Thyroid gland (tissue), 4 donors: Measurements from ENCODE around the gene PRDM4. TPM values are rescaled to one million over a fixed set of nuclear protein-coding genes. Genes with fewer than 3 reads are reported as not detected.

Experiments
- DNase-seq, 2 donors: peaks; one replicate each; pipeline ENCODE4 v3.0.0-alpha.2; 2019
- H3K27ac ChIP-seq, 3 donors: fragments of 200-600 bp; sonication (generic); 1 replicate in 2 of 3; 2 replicates in 1 of 3; pipeline ENCODE4 v1.5.1; 2016 to 2019; ENCODE audit warnings: mild to moderate bottlenecking in 1 of 3, moderate library complexity in 1 of 3
- H3K27me3 ChIP-seq: fragments of 200-600 bp; sonication (generic); one replicate; pipeline ENCODE4 v1.5.1; 2019
- H3K36me3 ChIP-seq, 2 donors: fragments of 200-600 bp; sonication (generic); one replicate each; pipeline ENCODE4 v1.5.1; 2016 to 2019
- H3K4me1 ChIP-seq, 2 donors: fragments of 200-600 bp; sonication (generic); one replicate each; pipeline ENCODE4 v1.5.1; 2017 to 2019
- H3K4me3 ChIP-seq, 3 donors: fragments of 200-600 bp; sonication (generic); replicated peaks in 1 of 3; 1 replicate in 2 of 3; 2 replicates in 1 of 3; pipeline ENCODE4 v1.5.1; 2016; ENCODE audit warnings: mild to moderate bottlenecking in 1 of 3
- H3K9me3 ChIP-seq: fragments of 200-600 bp; sonication (generic); one replicate; pipeline ENCODE4 v1.5.1; 2017
- POLR2A ChIP-seq, 2 donors: fragments of 450-650 bp; IDR thresholded peaks; one replicate each; pipeline ENCODE4 v1.6.1; 2017; ENCODE audit warnings: antibody characterized with exemption in 2 of 2, mild to moderate bottlenecking in 2 of 2, moderate library complexity in 1 of 2
- WGBS, 2 donors: methylation state at CpG; one replicate each; pipeline ENCODE4 v1.1.5; 2017; 5-methylcytosine and 5-hydroxymethylcytosine counted together
- intact Hi-C: fragments of 100-400 bp; cut with DNase I; formaldehyde crosslinking; loops from one replicate; pipeline ENCODE4 v1.15.1; 2023
- total RNA-seq, 4 donors: library from RNA; depleted of rRNA; stranded (reverse); fragments of >200 nt; gene quantifications; one replicate each; pipeline ENCODE4 v1.2.3, GENCODE V29; 2016
- TF ChIP-seq, protein P1 (sequence below), 6 experiments: fragments of 200-600 bp in 3 of 6; fragments of 450-650 bp in 3 of 6; sonication (generic) in 3 of 6; IDR thresholded peaks; one replicate each; pipeline ENCODE4 v1.5.1; 2016 to 2019; ENCODE audit warnings: antibody characterized with exemption in 6 of 6, mild to moderate bottlenecking in 2 of 6, inconsistent platforms in 1 of 6, moderate library complexity in 1 of 6

Gene PRDM4
- total RNA-seq, 4 donors from 2014 or later = 23.7 to 38.7 (median 25.1) TPM

DNA sequence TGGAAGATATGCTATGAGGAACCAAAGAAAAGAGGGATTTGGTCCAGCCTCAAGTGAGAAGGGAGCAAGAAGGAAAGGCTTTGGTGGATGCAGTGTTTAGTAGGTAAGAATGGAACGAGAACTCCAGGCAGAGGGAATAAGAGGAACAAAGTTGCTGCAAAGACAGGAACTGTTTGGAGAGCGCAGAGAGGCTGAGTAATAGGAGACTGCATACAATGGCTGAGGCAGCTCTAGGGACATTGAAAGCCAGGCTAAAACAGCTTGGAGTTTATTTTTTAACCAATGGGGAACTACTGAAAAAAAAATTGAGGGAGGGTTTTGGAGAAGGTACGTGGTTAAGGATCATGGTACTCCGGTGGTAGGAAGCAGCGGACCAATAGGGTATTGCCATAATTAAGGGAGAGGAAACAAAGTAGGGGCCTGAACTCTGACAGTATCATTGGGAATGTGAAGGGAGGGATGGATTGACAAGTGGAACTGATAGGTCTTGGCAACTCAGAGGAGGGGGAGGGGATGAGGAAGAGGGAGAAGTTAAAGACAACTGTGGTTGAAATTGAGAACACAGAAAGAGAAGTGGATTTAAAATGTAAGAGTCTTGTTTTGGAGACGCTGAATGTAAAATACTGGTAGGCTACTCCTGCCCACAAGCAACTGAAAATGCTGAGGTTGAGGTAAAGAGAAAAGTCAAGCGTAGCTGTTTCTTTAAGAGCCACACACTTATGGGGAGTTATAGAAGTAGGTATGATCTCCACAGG is 18.3 kb upstream of the PRDM4 start:
- TF ChIP-seq, protein P1, sequence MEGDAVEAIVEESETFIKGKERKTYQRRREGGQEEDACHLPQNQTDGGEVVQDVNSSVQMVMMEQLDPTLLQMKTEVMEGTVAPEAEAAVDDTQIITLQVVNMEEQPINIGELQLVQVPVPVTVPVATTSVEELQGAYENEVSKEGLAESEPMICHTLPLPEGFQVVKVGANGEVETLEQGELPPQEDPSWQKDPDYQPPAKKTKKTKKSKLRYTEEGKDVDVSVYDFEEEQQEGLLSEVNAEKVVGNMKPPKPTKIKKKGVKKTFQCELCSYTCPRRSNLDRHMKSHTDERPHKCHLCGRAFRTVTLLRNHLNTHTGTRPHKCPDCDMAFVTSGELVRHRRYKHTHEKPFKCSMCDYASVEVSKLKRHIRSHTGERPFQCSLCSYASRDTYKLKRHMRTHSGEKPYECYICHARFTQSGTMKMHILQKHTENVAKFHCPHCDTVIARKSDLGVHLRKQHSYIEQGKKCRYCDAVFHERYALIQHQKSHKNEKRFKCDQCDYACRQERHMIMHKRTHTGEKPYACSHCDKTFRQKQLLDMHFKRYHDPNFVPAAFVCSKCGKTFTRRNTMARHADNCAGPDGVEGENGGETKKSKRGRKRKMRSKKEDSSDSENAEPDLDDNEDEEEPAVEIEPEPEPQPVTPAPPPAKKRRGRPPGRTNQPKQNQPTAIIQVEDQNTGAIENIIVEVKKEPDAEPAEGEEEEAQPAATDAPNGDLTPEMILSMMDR (IDR thresholded peaks at IDR 0.05) = no peak
- no peak for TF ChIP-seq POLR2A (IDR thresholded peaks at IDR 0.05)
- intact Hi-C loops = loop anchor here (10.0 kb wide), 1 partner anchor 106 kb away; no protein-coding TSS in a partner anchor
- H3K36me3 ChIP-seq = no peaks in the 10 kb centered on the region
- H3K4me3 ChIP-seq = no peak overlapping the region
- H3K9me3 ChIP-seq = no peaks in the 10 kb centered on the region
- no peak overlapping the region for H3K27ac ChIP-seq
- no peak for DNase-seq
- peaks cover 19% of the 10 kb centered on the region for H3K27me3 ChIP-seq
- 68 to 75% methylated on average over 7 of the region's 7 CpGs for WGBS, 2 donors
- H3K4me1 ChIP-seq = peaks cover 5 to 8% of the 10 kb centered on the region in 2 donors

DNA sequence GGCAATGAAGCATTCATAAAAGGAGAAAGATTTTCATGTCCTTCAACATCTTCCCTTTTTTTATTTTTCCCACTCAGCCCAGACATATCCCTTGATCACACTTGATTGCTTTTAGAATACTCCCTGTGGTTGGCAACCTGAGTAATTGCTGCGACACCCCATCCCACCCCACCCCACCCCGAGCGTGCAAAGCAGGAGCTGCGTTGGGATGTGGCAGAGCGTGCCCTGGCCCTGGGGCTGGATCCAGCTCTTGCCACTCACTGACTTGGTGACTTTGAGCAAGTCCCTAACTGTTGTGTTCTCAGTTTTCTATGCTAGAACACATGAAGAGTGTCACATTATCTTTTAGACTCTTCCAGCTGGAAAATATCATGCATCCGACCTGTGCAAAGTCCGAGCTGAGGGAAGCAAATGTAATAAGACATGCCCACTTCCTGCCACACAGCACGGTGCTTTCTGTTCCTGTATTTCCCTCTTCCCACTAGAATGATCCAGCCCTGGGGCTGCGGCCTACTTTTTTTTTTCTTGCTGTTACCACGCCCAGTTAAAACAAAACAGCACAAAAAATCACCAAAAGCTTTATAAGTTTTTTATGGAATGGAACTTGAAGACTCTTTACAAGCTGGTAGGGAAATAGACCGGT is 17.6 kb upstream of the PRDM4 start:
- H3K4me3 ChIP-seq = no peak overlapping the region
- H3K27ac ChIP-seq = no peak overlapping the region
- no peaks in the 10 kb centered on the region for H3K9me3 ChIP-seq
- no peak for DNase-seq
- intact Hi-C loops = loop anchor here (10.0 kb wide), 1 partner anchor 106 kb away; no protein-coding TSS in a partner anchor
- peaks cover 5 to 8% of the 10 kb centered on the region in 2 donors for H3K4me1 ChIP-seq
- H3K36me3 ChIP-seq = no peaks in the 10 kb centered on the region
- WGBS, 2 donors = 68 to 76% methylated on average over 11 of the region's 11 CpGs
- peaks cover 21% of the 10 kb centered on the region for H3K27me3 ChIP-seq
- TF ChIP-seq, protein P1 (IDR thresholded peaks at IDR 0.05) = no peak
- no peak for TF ChIP-seq POLR2A (IDR thresholded peaks at IDR 0.05)

DNA sequence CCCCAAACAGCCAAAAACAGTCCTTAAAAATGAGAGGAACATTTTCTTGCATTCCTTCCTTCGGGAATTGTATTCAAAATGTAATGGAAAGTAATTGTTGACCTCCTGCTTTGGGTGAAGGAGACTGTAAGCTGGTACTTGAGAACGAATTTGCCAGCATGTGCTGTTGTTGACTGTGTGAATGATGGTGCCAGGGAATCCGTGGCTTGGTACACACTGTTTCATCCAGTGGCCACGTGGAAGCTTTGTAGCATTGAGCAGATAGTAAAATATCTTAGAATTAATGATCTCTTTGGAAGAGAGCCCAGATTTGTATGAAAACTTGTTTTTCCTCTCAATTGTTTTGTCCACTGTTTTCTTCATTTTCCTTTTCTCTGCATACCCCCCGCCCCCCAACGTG is 15.2 kb upstream of the PRDM4 start:
- H3K27ac ChIP-seq = no peak overlapping the region
- DNase-seq = no peak
- WGBS, 2 donors = 36 to 37% methylated on average over 6 of the region's 6 CpGs
- TF ChIP-seq, protein P1 (IDR thresholded peaks at IDR 0.05) = no peak
- no peak for TF ChIP-seq POLR2A (IDR thresholded peaks at IDR 0.05)
- peaks cover 5 to 8% of the 10 kb centered on the region in 2 donors for H3K4me1 ChIP-seq
- no peak overlapping the region for H3K4me3 ChIP-seq
- peaks cover 23% of the 10 kb centered on the region for H3K27me3 ChIP-seq
- H3K36me3 ChIP-seq = no peaks in the 10 kb centered on the region
- intact Hi-C loops = loop anchor here (10.0 kb wide), 1 partner anchor 109 kb away; no protein-coding TSS in a partner anchor
- H3K9me3 ChIP-seq = no peaks in the 10 kb centered on the region

DNA sequence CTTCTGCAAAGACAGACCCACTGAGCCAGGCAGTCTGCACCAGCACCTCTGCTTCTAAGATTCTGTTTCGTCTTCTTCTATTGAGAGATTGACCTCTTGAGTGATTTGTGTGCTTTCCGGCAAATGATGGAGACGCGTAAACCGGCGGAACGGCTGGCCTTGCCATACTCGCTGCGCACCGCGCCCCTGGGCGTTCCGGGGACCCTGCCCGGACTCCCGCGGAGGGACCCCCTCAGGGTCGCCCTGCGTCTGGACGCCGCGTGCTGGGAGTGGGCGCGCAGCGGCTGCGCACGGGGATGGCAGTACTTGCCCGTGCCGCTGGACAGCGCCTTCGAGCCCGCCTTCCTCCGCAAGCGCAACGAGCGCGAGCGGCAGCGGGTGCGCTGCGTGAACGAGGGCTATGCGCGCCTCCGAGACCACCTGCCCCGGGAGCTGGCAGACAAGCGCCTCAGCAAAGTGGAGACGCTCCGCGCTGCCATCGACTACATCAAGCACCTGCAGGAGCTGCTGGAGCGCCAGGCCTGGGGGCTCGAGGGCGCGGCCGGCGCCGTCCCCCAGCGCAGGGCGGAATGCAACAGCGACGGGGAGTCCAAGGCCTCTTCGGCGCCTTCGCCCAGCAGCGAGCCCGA is 14.3 kb upstream of the PRDM4 start:
- H3K36me3 ChIP-seq = no peaks in the 10 kb centered on the region
- WGBS, 2 donors = 3 to 7% methylated on average over 2 to 31 of the region's 66 CpGs
- DNase-seq = no peak
- H3K27me3 ChIP-seq = peaks cover 23% of the 10 kb centered on the region
- H3K27ac ChIP-seq = no peak overlapping the region
- no peaks in the 10 kb centered on the region for H3K9me3 ChIP-seq
- no peak overlapping the region for H3K4me3 ChIP-seq
- TF ChIP-seq, protein P1 (IDR thresholded peaks at IDR 0.05) = no peak
- TF ChIP-seq POLR2A (IDR thresholded peaks at IDR 0.05) = no peak
- peaks cover 5 to 8% of the 10 kb centered on the region in 2 donors for H3K4me1 ChIP-seq
- intact Hi-C loops = loop anchor here (10.0 kb wide), 1 partner anchor 110 kb away; no protein-coding TSS in a partner anchor
